SK-N-SH (cell line): ENCODE measurements around the gene RIOX2. TPM values are rescaled to one million over a fixed set of nuclear protein-coding genes. Genes with fewer than 3 reads are reported as not detected.
"Not testable (repeated sequence)": the region's sequence is repeated elsewhere in the genome, so short reads cannot be mapped to it uniquely, and the experiment has no call there.

Experiments used
- CTCF ChIA-PET: fragments of 300-600, 350-600 bp; formaldehyde crosslinking; extraction: SDS; loops from one replicate; lab custom pipeline; 2021; lab: Yijun Ruan, JAX
- POLR2A ChIA-PET: fragments of 350-600 bp; sonication (Branson Sonifier 250); formaldehyde crosslinking; extraction: SDS; loops from one replicate; lab custom pipeline; 2020; ENCODE audit warnings: antibody characterized with exemption, inconsistent platforms; lab: Yijun Ruan, JAX
- DNase-seq: peaks from one replicate; pipeline ENCODE4 v3.0.0; 2012
- H2AFZ ChIP-seq: fragments of 200-600 bp; sonication (generic); 2 replicates; pipeline ENCODE4 v1.8.1; 2016; ENCODE audit warnings: antibody characterized with exemption, mild to moderate bottlenecking, low read depth
- H3F3A ChIP-seq: fragments of 200-600 bp; sonication (generic); replicated peaks from 2 replicates; pipeline ENCODE3; 2016; ENCODE audit warnings: antibody characterized with exemption, mild to moderate bottlenecking; ENCODE audit not compliant: insufficient read depth
- H3K27ac ChIP-seq, 2 experiments: fragments of 200-500 bp in 1 of 2; fragments of 200-600 bp in 1 of 2; sonication (Bioruptor generic) in 1 of 2; sonication (generic), shearing (Covaris generic) in 1 of 2; 2 replicates each; pipeline versions ENCODE4 v1.5.1 to v1.6.1; 2014 to 2016; ENCODE audit warnings: low read depth in 2 of 2, inconsistent platforms in 1 of 2, low read length in 1 of 2, mild to moderate bottlenecking in 1 of 2, mixed read lengths in 1 of 2
- H3K27me3 ChIP-seq: fragments of 200-600 bp; sonication (generic), shearing (Covaris generic); 2 replicates; pipeline ENCODE4 v1.6.1; 2016; ENCODE audit warnings: mixed run types; ENCODE audit not compliant: insufficient read depth
- H3K36me3 ChIP-seq, 2 experiments: fragments of 200-500 bp in 1 of 2; fragments of 200-600 bp in 1 of 2; sonication (Bioruptor generic) in 1 of 2; sonication (generic) in 1 of 2; replicated peaks in 1 of 2; 2 replicates each; pipeline versions ENCODE3 to v1.5.1; 2014 to 2016; ENCODE audit warnings: low read length in 1 of 2, mild to moderate bottlenecking in 1 of 2; ENCODE audit not compliant: insufficient read depth in 2 of 2, control insufficient read depth in 1 of 2
- H3K4me1 ChIP-seq, 2 experiments: fragments of 200-500 bp in 1 of 2; fragments of 200-600 bp in 1 of 2; sonication (Bioruptor generic) in 1 of 2; sonication (generic), shearing (Covaris generic) in 1 of 2; 2 replicates each; pipeline versions ENCODE4 v1.5.1 to v1.6.1; 2014 to 2016; ENCODE audit warnings: low read depth in 1 of 2, low read length in 1 of 2, mixed run types in 1 of 2; ENCODE audit not compliant: insufficient read depth in 2 of 2, control insufficient read depth in 1 of 2
- H3K4me2 ChIP-seq: fragments of 200-600 bp; sonication (generic), shearing (Covaris generic); 2 replicates; pipeline ENCODE4 v1.6.1; 2017; ENCODE audit warnings: mixed run types
- H3K4me3 ChIP-seq, 2 experiments: fragments of 200-500 bp in 1 of 2; fragments of 200-600 bp in 1 of 2; sonication (Bioruptor generic) in 1 of 2; sonication (generic), shearing (Covaris generic) in 1 of 2; 2 replicates each; pipeline versions ENCODE4 v1.5.1 to v1.8.1; 2014 to 2016; ENCODE audit warnings: low read depth in 2 of 2, inconsistent platforms in 1 of 2, low read length in 1 of 2, mild to moderate bottlenecking in 1 of 2, mixed read lengths in 1 of 2, moderate library complexity in 1 of 2
- H3K79me2 ChIP-seq: fragments of 200-600 bp; sonication (generic); 2 replicates; pipeline ENCODE4 v1.8.1; 2017; ENCODE audit warnings: mild to moderate bottlenecking; ENCODE audit not compliant: insufficient read depth
- H3K9ac ChIP-seq: fragments of 200-600 bp; sonication (generic); 2 replicates; pipeline ENCODE4 v1.6.1; 2017; ENCODE audit warnings: mixed run types
- H3K9me2 ChIP-seq: fragments of 200-600 bp; sonication (generic); 2 replicates; pipeline ENCODE4 v1.6.1; 2017; ENCODE audit warnings: mixed run types
- H3K9me3 ChIP-seq: fragments of 200-600 bp; sonication (generic); 2 replicates; pipeline ENCODE4 v1.6.1; 2017; ENCODE audit warnings: mixed run types, mild to moderate bottlenecking, moderate library complexity
- H4K20me1 ChIP-seq: fragments of 200-600 bp; sonication (generic); 2 replicates; pipeline ENCODE4 v1.6.1; 2017; ENCODE audit warnings: mild to moderate bottlenecking, mixed run types; ENCODE audit not compliant: insufficient read depth
- CHD2 ChIP-seq: fragments of 150-350 bp; IDR thresholded peaks from 2 replicates; pipeline ENCODE4 v1.6.1; 2018; ENCODE audit warnings: low read length; ENCODE audit not compliant: partially characterized antibody
- ELF1 ChIP-seq: IDR thresholded peaks from 2 replicates; pipeline ENCODE4 v1.4.0; 2012
- EP300 ChIP-seq, 2 experiments: IDR thresholded peaks; 2 replicates each; pipeline versions ENCODE4 v1.4.0 to v1.6.1; 2012; ENCODE audit warnings: borderline replicate concordance in 1 of 2, low read depth in 1 of 2, low read length in 1 of 2
- FOSL2 ChIP-seq: IDR thresholded peaks from 2 replicates; pipeline ENCODE4 v1.4.0; 2012; ENCODE audit warnings: low read depth, mild to moderate bottlenecking, moderate library complexity, borderline replicate concordance
- FOXJ3 ChIP-seq: sonication (generic); formaldehyde crosslinking; IDR thresholded peaks from 2 replicates; pipeline ENCODE4 v1.5.1; 2020; ENCODE audit warnings: mild to moderate bottlenecking, missing genetic modification reagents
- FOXM1 ChIP-seq: IDR thresholded peaks from 2 replicates; pipeline ENCODE4 v1.4.0; 2012; ENCODE audit warnings: low read depth, mild to moderate bottlenecking
- GATA2 ChIP-seq: sonication (generic); formaldehyde crosslinking; IDR thresholded peaks from 2 replicates; pipeline ENCODE4 v1.5.0; 2020; ENCODE audit warnings: mild to moderate bottlenecking, missing genetic modification reagents
- IRF3 ChIP-seq: fragments of 150-350 bp; IDR thresholded peaks from 2 replicates; pipeline ENCODE4 v1.6.1; 2016; ENCODE audit warnings: mild to moderate bottlenecking, low read depth, low read length
- MXI1 ChIP-seq: IDR thresholded peaks from 2 replicates; pipeline ENCODE4 v1.6.1; 2012; ENCODE audit warnings: mild to moderate bottlenecking, low read depth, low read length, improper control_type of control experiment
- NFIC ChIP-seq: IDR thresholded peaks from 2 replicates; pipeline ENCODE4 v1.4.0; 2012; ENCODE audit warnings: borderline replicate concordance
- NRF1 ChIP-seq: IDR thresholded peaks from 2 replicates; pipeline ENCODE4 v1.6.1; 2012; ENCODE audit warnings: low read depth, mild to moderate bottlenecking, low read length
- RAD21 ChIP-seq: IDR thresholded peaks from 2 replicates; pipeline ENCODE4 v1.6.1; 2012; ENCODE audit warnings: mild to moderate bottlenecking, low read length
- RXRA ChIP-seq: IDR thresholded peaks from 2 replicates; pipeline ENCODE4 v1.4.0; 2012; ENCODE audit warnings: low read depth, mild to moderate bottlenecking, borderline replicate concordance
- SMC3 ChIP-seq: IDR thresholded peaks from 2 replicates; pipeline ENCODE4 v1.6.1; 2012; ENCODE audit warnings: low read depth, low read length, improper control_type of control experiment
- TAF1 ChIP-seq: IDR thresholded peaks from 2 replicates; pipeline ENCODE4 v1.6.1; 2012; ENCODE audit warnings: low read depth, mild to moderate bottlenecking, low read length, moderate library complexity, borderline replicate concordance
- TEAD4 ChIP-seq: IDR thresholded peaks from 2 replicates; pipeline ENCODE4 v1.4.0; 2012; ENCODE audit warnings: mild to moderate bottlenecking, borderline replicate concordance; ENCODE audit not compliant: insufficient read depth
- WGBS: methylation state at CpG from one replicate; pipeline ENCODE4 v1.1.6; 2017; ENCODE audit warnings: low lambda C conversion rate; 5-methylcytosine and 5-hydroxymethylcytosine counted together
- polyA plus RNA-seq, 3 experiments: library from polyadenylated mRNA; depleted of rRNA; stranded (reverse); fragments of >200 nt; gene quantifications; 2 replicates each; pipeline ENCODE4 v1.2.3, GENCODE V29; 2012
- TF ChIP-seq, protein P1 (sequence below): IDR thresholded peaks from 2 replicates; pipeline ENCODE4 v1.4.0; 2012; ENCODE audit warnings: low read depth, borderline replicate concordance
- TF ChIP-seq, protein P2 (sequence below): IDR thresholded peaks from 2 replicates; pipeline ENCODE4 v1.4.0; 2012; ENCODE audit warnings: low read depth, borderline replicate concordance
- TF ChIP-seq, protein P3 (sequence below): IDR thresholded peaks from 2 replicates; pipeline ENCODE4 v1.4.0; 2012; ENCODE audit warnings: low read depth

Gene RIOX2
- polyA plus RNA-seq, 1 of the 3 experiments (the other 2 are of a cell fraction): 12.9 TPM

DNA sequence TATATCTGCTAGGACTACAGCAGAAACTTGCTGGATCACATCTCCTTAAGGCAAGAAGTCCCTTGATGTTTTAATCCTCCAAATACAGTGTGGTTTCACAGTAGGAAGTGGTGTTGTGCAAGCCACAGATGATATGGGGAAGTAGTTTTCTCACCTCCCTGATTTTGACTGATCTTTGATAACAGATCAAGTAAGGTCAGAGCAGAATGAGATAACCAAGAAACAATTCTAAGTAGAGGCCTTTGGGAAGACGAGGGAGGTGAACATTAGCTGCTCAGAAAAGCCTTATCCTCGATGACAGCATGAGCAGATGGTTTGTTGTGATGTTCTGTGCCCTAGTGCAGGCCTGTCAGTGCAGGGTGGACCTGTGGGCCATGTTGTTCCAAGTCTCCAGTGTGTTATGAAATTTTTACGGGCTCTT lies 61.3 kb downstream of the RIOX2 start:
- TF ChIP-seq CHD2 (no peak), FOSL2 (no peak), TAF1 (no peak), NRF1 (no peak), TEAD4 (no peak), RXRA (no peak), SMC3 (no peak), RAD21 (no peak), FOXM1 (no peak), EP300 (IDR thresholded peaks at IDR 0.05; ENCODE audit: borderline replicate concordance in 1 of 2, low read depth in 1 of 2, low read length in 1 of 2) (no peak), FOXJ3 (CRISPR knock-in tag) (no peak), IRF3 (no peak), MXI1 (no peak), NFIC (no peak), ELF1 (no peak), GATA2 (CRISPR knock-in tag) (no peak)
- TF ChIP-seq, protein P1, sequence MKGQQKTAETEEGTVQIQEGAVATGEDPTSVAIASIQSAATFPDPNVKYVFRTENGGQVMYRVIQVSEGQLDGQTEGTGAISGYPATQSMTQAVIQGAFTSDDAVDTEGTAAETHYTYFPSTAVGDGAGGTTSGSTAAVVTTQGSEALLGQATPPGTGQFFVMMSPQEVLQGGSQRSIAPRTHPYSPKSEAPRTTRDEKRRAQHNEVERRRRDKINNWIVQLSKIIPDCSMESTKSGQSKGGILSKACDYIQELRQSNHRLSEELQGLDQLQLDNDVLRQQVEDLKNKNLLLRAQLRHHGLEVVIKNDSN: no peak
- TF ChIP-seq, protein P2, sequence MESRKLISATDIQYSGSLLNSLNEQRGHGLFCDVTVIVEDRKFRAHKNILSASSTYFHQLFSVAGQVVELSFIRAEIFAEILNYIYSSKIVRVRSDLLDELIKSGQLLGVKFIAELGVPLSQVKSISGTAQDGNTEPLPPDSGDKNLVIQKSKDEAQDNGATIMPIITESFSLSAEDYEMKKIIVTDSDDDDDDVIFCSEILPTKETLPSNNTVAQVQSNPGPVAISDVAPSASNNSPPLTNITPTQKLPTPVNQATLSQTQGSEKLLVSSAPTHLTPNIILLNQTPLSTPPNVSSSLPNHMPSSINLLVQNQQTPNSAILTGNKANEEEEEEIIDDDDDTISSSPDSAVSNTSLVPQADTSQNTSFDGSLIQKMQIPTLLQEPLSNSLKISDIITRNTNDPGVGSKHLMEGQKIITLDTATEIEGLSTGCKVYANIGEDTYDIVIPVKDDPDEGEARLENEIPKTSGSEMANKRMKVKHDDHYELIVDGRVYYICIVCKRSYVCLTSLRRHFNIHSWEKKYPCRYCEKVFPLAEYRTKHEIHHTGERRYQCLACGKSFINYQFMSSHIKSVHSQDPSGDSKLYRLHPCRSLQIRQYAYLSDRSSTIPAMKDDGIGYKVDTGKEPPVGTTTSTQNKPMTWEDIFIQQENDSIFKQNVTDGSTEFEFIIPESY: no peak
- TF ChIP-seq, protein P3, sequence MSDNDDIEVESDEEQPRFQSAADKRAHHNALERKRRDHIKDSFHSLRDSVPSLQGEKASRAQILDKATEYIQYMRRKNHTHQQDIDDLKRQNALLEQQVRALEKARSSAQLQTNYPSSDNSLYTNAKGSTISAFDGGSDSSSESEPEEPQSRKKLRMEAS: no peak
- TF ChIP-seq, all 33 proteins: peak for 0
- Histone ChIP-seq H3K9me3 (no peaks in the 10 kb centered on the region), H3K9me2 (no peaks in the 10 kb centered on the region), H3K36me3 (peaks cover 5 to 24% of the 10 kb centered on the region in 2 experiments), H3K4me1 (no peaks in the 10 kb centered on the region; a peak in 1 of 4 replicates), H3K79me2 (no peaks in the 10 kb centered on the region), H3K27ac (no peak overlapping the region), H3K4me2 (no peak overlapping the region), H3K4me3 (no peak overlapping the region), H4K20me1 (no peaks in the 10 kb centered on the region), H3K27me3 (no peaks in the 10 kb centered on the region), H3F3A (no peaks in the 10 kb centered on the region), H2AFZ (no peak overlapping the region), H3K9ac (no peak overlapping the region)
- ChIA-PET CTCF (interaction anchor here (2.2 kb wide), 1 partner anchor 14 kb away, joined by 8 read pairs; no protein-coding TSS in a partner anchor), POLR2A (no interaction called here)
- no peak for DNase-seq
- WGBS: 62% methylated on average over 3 of the region's 3 CpGs

DNA sequence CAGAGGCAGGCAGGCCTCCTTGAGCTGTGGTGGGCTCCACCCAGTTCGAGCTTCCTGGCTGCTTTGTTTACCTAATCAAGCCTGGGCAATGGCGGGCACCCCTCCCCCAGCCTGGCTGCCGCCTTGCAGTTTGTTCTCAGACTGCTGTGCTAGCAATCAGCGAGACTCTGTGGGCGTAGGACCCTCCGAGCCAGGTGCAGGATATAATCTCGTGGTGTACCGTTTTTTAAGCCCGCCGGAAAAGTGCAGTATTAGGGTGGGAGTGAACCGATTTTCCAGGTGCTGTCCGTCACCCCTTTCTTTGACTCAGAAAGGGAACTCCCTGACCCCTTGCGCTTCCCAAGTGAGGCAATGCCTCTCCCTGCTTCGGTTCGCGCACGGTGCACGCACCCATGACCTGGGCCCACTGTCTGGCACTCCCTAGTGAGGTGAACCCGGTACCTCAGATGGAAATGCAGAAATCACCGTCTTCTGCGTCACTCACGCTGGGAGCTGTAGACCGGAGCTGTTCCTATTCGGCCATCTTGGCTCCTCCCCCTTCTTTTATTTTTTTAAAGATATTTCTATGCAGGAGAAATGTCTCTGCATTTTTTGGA lies 61.9 kb downstream of the RIOX2 start:
- H3K27ac ChIP-seq, DNase-seq, H4K20me1 ChIP-seq, H3K9me3 ChIP-seq, H3K4me1 ChIP-seq, H3K9me2 ChIP-seq, H3K4me3 ChIP-seq, H2AFZ ChIP-seq, H3K79me2 ChIP-seq, H3K27me3 ChIP-seq, H3K4me2 ChIP-seq, POLR2A ChIA-PET, H3K9ac ChIP-seq, H3F3A ChIP-seq: not testable (repeated sequence)
- CTCF ChIA-PET: interaction anchor here (2.2 kb wide), 1 partner anchor 14 kb away, joined by 8 read pairs; no protein-coding TSS in a partner anchor
- peaks cover 0 to 23% of the 10 kb centered on the region in 2 experiments for H3K36me3 ChIP-seq
- WGBS: 88% methylated on average over 20 of the region's 24 CpGs

- H3F3A ChIP-seq, H3K9ac ChIP-seq, H3K27me3 ChIP-seq, CTCF ChIA-PET, H3K4me2 ChIP-seq, H3K4me3 ChIP-seq, H3K9me2 ChIP-seq, H3K27ac ChIP-seq, H3K9me3 ChIP-seq, H3K4me1 ChIP-seq, DNase-seq, H3K79me2 ChIP-seq, H4K20me1 ChIP-seq, POLR2A ChIA-PET, H2AFZ ChIP-seq: not testable (repeated sequence)
- peaks cover 0 to 23% of the 10 kb centered on the region in 2 experiments for H3K36me3 ChIP-seq
- 75% methylated on average over 1 of the region's 3 CpGs for WGBS
Observed at GRCh38 chr3:97909830-97910229, 62.4 kb downstream of the RIOX2 start.
